GM12892 (cell line): Measurements from ENCODE around the gene KYAT1.

Experiments
- DNase-seq: peaks from one replicate; pipeline ENCODE4 v3.0.0; 2011; ENCODE audit not compliant: insufficient read length
- FAIRE-seq: peaks from 2 replicates; lab custom pipeline; 2011; peaks lifted over from hg19 to GRCh38; lab: Jason Lieb, UNC
- POLR2A ChIP-seq: IDR thresholded peaks from 2 replicates; pipeline ENCODE4 v1.6.1; 2011; ENCODE audit warnings: low read depth, low read length, control low read depth
- POLR2AphosphoS5 ChIP-seq: IDR thresholded peaks from 2 replicates; pipeline ENCODE4 v1.6.1; 2011; ENCODE audit warnings: low read depth, low read length, control low read depth
- TAF1 ChIP-seq: IDR thresholded peaks from 2 replicates; pipeline ENCODE4 v1.6.1; 2011; ENCODE audit warnings: low read depth, mild to moderate bottlenecking, control low read depth, low read length, borderline replicate concordance

KYAT1 gene

GRCh38 chr9:128829477-128830251, 52.1 kb downstream of the KYAT1 start, which contains the start of gene SPOUT1:
TSS of gene SPOUT1 (minus strand) at chr9:128829794. CDS start at chr9:128829780, 14 bp downstream.
- FAIRE-seq (peak; percentile 95), DNase-seq (peak; percentile 99)
- peak; percentile 95 for TF ChIP-seq POLR2A
- peak; percentile 88 for TF ChIP-seq TAF1
- peak; percentile 90 for TF ChIP-seq POLR2AphosphoS5

- FAIRE-seq = no peak
- TF ChIP-seq POLR2AphosphoS5 = no peak
- no peak for TF ChIP-seq TAF1
- no peak for TF ChIP-seq POLR2A
- DNase-seq = peak; percentile 35
These were observed 52.9 kb downstream of the KYAT1 start for GRCh38 chr9:128828719-128829452.

DNA sequence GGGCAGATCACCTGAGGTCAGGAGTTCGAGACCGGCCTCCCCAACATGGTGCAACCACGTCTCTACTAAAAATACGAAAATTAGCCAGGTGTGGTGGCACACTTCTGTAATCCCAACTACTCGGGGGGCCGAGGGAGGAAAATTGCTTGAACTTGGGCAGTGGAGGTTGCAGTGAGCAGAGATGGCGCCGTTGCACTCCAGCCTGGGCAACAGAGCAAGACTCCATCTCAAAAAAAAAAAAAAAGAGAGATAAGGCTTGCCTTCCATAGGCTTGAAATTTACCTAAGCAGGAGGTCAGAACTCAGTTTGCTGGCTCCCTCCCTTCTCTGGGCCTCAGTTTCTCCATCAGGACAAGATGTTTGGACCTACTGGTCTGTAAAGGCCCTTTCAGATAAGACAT, 53.5 kb downstream of the KYAT1 start:
- DNase-seq (no peak), FAIRE-seq (no peak)
- TF ChIP-seq POLR2A (no peak), POLR2AphosphoS5 (no peak), TAF1 (no peak)

DNA sequence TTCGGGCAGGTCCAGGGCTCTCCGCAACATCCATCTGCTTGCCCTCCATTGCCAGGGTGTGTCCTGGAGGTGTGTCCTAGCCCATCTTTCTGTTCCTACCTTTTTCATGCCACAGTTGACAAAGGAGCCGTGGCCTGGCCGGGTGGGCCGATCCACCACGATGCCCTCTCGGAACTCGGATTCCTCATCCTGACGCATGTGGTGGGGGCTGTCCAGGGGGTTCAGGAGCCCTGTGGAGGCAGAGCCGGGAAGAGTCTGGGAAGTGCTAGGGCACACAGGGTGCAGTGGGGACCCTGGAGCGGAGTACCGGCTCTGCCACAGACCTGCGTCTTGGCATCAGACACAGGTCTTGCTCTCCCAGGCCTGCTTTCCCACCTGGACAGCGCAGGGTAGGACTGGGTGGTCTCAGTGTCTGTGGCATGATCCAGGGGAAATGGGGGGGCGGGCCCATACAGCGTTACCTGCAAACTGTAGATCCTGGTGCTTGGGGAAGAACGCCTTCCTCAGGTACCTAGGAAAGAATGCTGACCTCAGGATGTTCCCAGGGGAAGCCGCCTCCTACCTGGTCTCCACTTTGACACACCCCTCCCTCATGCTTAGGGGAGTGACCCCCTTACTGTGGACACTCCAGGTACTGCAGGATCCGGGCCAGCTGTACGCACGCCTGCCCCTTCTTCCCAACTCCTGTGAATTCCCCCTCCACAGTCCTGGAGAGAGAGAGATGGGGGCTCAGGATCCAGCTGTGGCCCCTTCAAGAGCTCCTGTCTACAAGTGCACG, 55.6 kb downstream of the KYAT1 start:
- DNase-seq = no peak
- no peak for FAIRE-seq
- TF ChIP-seq POLR2A (no peak), POLR2AphosphoS5 (no peak), TAF1 (no peak)

GRCh38 chr9:128824911-128825310, 56.8 kb downstream of the KYAT1 start:
- FAIRE-seq (no peak), DNase-seq (no peak)
- TF ChIP-seq POLR2A (no peak), TAF1 (no peak), POLR2AphosphoS5 (no peak)

DNA sequence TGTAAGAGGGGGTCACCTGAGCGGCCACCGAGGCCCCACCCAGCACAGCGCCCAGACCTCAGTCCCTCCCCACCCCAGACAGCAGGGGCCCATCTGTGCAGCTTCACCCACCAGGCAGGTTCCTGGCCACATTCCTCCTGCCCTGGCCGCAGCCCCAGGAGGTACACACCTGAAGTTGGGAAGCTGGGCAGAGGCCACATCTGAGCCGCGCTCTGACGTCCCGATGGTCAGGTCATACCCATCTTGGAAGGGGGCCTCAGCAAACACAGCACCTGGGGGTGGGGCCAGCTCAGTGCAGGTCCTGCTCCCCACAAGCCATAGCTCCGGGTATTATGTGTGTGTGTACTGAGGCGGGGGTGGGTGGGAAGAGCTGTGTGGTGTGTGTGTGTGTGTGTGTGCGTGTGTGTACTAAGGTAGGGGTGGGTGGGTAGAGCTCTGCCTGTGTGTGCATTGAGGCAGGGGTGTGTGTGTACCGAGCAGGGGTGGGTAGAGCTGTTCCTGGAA, 57.8 kb downstream of the KYAT1 start:
- TF ChIP-seq TAF1 (no peak), POLR2AphosphoS5 (no peak), POLR2A (no peak)
- DNase-seq (no peak), FAIRE-seq (no peak)

DNA sequence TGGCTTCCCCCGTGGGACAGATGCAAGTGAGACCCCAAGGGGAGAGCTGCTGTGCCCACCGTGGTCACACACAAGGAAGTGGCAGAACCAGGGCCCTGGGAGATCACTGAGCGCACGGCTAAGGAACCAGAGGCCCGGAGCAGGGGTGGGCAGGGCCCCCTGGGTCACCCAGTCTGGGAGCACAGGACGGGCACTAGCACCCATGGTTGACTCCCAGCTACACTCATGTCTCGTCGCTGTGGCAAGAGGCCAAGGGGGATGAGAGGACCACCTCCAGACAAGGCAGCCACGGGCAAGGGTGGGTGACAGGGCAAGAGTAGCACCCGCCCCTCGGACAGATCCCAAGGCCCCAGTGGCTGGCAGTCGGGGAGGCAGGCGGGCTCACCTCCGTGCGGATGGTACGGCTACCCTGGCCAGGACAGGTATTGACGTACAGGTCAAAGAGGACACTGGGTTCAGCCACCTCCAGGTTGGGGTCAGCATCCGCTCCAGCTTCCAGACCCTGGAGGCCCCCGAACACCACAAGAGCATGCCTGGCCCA, 58.3 kb downstream of the KYAT1 start:
- FAIRE-seq (no peak), DNase-seq (no peak)
- TF ChIP-seq POLR2A (no peak), TAF1 (no peak), POLR2AphosphoS5 (no peak)

DNA sequence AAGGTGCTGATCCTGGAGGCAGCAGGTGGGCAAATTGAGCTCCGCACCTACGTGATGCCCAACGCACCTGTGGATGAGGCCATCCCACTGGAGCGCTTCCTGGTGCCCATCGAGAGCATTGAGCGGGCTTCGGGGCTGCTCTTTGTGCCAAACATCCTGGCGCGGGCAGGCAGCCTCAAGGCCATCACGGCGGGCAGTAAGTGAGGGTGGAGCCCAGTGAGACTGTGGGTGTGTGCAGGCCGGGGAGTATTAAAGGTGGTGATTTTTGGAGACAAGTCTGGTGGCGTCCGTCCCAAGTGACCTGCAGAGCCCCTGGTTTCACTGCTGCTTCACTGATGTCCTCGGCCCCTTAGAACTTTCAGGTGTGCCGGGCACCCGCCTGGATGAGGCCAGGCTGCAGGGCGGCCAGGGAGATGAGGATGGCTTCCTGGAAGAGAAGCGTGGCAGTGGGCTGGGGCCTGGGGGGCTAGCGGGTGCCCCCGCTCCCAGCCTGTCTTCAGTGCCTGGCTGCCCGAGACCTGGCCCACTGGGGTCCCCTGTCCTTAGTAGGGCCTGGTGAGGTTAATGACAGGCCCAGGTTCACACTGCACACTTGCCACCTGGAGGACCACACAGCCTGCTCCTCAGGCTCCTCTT, 59.2 kb downstream of the KYAT1 start:
- FAIRE-seq (no peak), DNase-seq (no peak)
- TF ChIP-seq POLR2A (no peak), POLR2AphosphoS5 (no peak), TAF1 (no peak)

- no peak for DNase-seq
- TF ChIP-seq POLR2A = no peak
- no peak; the same call in 1 of the 2 replicates for TF ChIP-seq POLR2AphosphoS5
- TF ChIP-seq TAF1 = no peak
- no peak for FAIRE-seq
These were observed 60.0 kb downstream of the KYAT1 start for GRCh38 chr9:128821584-128822406.
